ENCODE results near the gene ZSCAN12.

ZSCAN12 gene

GRCh38 chr6:28337121-28337520 is 62.4 kb downstream of the ZSCAN12 start:
- Histone ChIP-seq H3K9me3 (ENCODE audit: severe bottlenecking) (no peaks in the 10 kb centered on the region), H3K36me3 (peaks cover 5% of the 10 kb centered on the region; the same call in 1 of the 2 replicates), H3K27ac (no peak overlapping the region), H3K27me3 (ENCODE audit: insufficient read depth, low read depth, severe bottlenecking) (no peaks in the 10 kb centered on the region), H3K4me3 (ENCODE audit: low read depth, low read length) (no peak overlapping the region; the same call in 1 of the 2 replicates)
- TF ChIP-seq CTCF (IDR thresholded peaks at IDR 0.05; ENCODE audit: low read depth, low read length) = no peak
- no peak for DNase-seq

GRCh38 chr6:28336284-28337120 is 63.0 kb downstream of the ZSCAN12 start:
- peak overlapping the region; percentile 89 for H3K4me3 ChIP-seq (ENCODE audit: low read depth, low read length)
- TF ChIP-seq CTCF (IDR thresholded peaks at IDR 0.05; ENCODE audit: low read depth, low read length) = no peak
- no peaks in the 10 kb centered on the region for H3K9me3 ChIP-seq (ENCODE audit: severe bottlenecking)
- peak; percentile 28 for DNase-seq
- H3K36me3 ChIP-seq = peaks cover 5% of the 10 kb centered on the region; the same call in 1 of the 2 replicates
- peak overlapping the region; percentile 99 for H3K27ac ChIP-seq
- no peaks in the 10 kb centered on the region for H3K27me3 ChIP-seq (ENCODE audit: insufficient read depth, low read depth, severe bottlenecking)

- peak; percentile 98 for DNase-seq
- Histone ChIP-seq H3K4me3 (ENCODE audit: low read depth, low read length) (peak within 1 kb of the TSS; percentile 89), H3K9me3 (ENCODE audit: severe bottlenecking) (no peaks in the 10 kb centered on the region), H3K36me3 (peaks cover 5% of the 10 kb centered on the region; the same call in 1 of the 2 replicates), H3K27ac (peak within 1 kb of the TSS; percentile 99), H3K27me3 (ENCODE audit: insufficient read depth, low read depth, severe bottlenecking) (no peaks in the 10 kb centered on the region)
- TF ChIP-seq CTCF (IDR thresholded peaks at IDR 0.05; ENCODE audit: low read depth, low read length) = no peak
Observed at GRCh38 chr6:28335564-28336283, 63.8 kb downstream of the ZSCAN12 start, which contains the start of gene ZSCAN31. Gene ZSCAN31, minus strand, starts transcription at chr6:28336148. Its CDS starts 6,465 bp downstream, at chr6:28329683.

- TF ChIP-seq CTCF (IDR thresholded peaks at IDR 0.05; ENCODE audit: low read depth, low read length) = no peak
- Histone ChIP-seq H3K27me3 (ENCODE audit: insufficient read depth, low read depth, severe bottlenecking) (no peaks in the 10 kb centered on the region), H3K9me3 (ENCODE audit: severe bottlenecking) (no peaks in the 10 kb centered on the region), H3K4me3 (ENCODE audit: low read depth, low read length) (peak overlapping the region; percentile 89), H3K36me3 (peaks cover 5% of the 10 kb centered on the region; the same call in 1 of the 2 replicates), H3K27ac (peak overlapping the region; percentile 99)
- DNase-seq = no peak
Observed at GRCh38 chr6:28335040-28335563, 64.4 kb downstream of the ZSCAN12 start.

GRCh38 chr6:28334286-28335039 is 65.1 kb downstream of the ZSCAN12 start:
- Histone ChIP-seq H3K36me3 (peaks cover 5% of the 10 kb centered on the region; the same call in 1 of the 2 replicates), H3K9me3 (ENCODE audit: severe bottlenecking) (no peaks in the 10 kb centered on the region), H3K27ac (peak overlapping the region; percentile 99), H3K4me3 (ENCODE audit: low read depth, low read length) (no peak overlapping the region), H3K27me3 (ENCODE audit: insufficient read depth, low read depth, severe bottlenecking) (no peaks in the 10 kb centered on the region)
- no peak for TF ChIP-seq CTCF (IDR thresholded peaks at IDR 0.05; ENCODE audit: low read depth, low read length)
- DNase-seq = no peak
